Endodermal cell (in vitro differentiated cells): Measurements from ENCODE around the gene ASCC1. TPM values are rescaled to one million over a fixed set of nuclear protein-coding genes. Genes with fewer than 3 reads are reported as not detected.
A peak's percentile ranks its signal among the peaks of the same experiment; 100 is the strongest.

ENCODE experiments used
- DNase-seq: peaks from one replicate; pipeline ENCODE4 v3.0.0-alpha.2; 2017
- H3K27ac ChIP-seq: 2 replicates; pipeline ENCODE4 v1.5.1; 2013; ENCODE audit warnings: mild to moderate bottlenecking, low read depth, low read length, moderate library complexity
- H3K27me3 ChIP-seq: 2 replicates; pipeline ENCODE4 v1.6.1; 2013; ENCODE audit warnings: mild to moderate bottlenecking, low read length, moderate library complexity; ENCODE audit not compliant: insufficient read depth, control insufficient read depth, poor library complexity, severe bottlenecking
- H3K36me3 ChIP-seq: 2 replicates; pipeline ENCODE4 v1.7.0; 2013; ENCODE audit warnings: mild to moderate bottlenecking, low read length, moderate library complexity; ENCODE audit not compliant: control insufficient read depth, insufficient read depth
- H3K4me1 ChIP-seq: one replicate; pipeline ENCODE4 v1.7.0; 2013; ENCODE audit warnings: low read length; ENCODE audit not compliant: control insufficient read depth, insufficient read depth
- H3K4me3 ChIP-seq: 2 replicates; pipeline ENCODE4 v1.5.1; 2013; ENCODE audit warnings: mild to moderate bottlenecking, low read length, moderate library complexity
- H3K9ac ChIP-seq: 2 replicates; pipeline ENCODE4 v1.6.1; 2013; ENCODE audit warnings: mild to moderate bottlenecking, low read length, moderate library complexity; ENCODE audit not compliant: poor library complexity, severe bottlenecking; ENCODE audit errors: extremely low read depth
- H3K9me3 ChIP-seq: 2 replicates; pipeline ENCODE4 v1.6.1; 2013; ENCODE audit warnings: mild to moderate bottlenecking, low read length, moderate library complexity; ENCODE audit not compliant: control insufficient read depth
- H3K27ac Mint-ChIP-seq: 2 replicates; pipeline ENCODE4 v1.8.0; 2020; ENCODE audit warnings: mixed read lengths
- H3K27me3 Mint-ChIP-seq: 2 replicates; pipeline ENCODE4 v1.8.0; 2021; ENCODE audit warnings: mild to moderate bottlenecking, mixed read lengths; ENCODE audit not compliant: insufficient read depth
- H3K36me3 Mint-ChIP-seq: 2 replicates; pipeline ENCODE4 v1.8.0; 2020; ENCODE audit warnings: low read depth, mixed read lengths
- H3K4me1 Mint-ChIP-seq: 2 replicates; pipeline ENCODE4 v1.8.0; 2020; ENCODE audit warnings: mixed read lengths
- H3K4me3 Mint-ChIP-seq: 2 replicates; pipeline ENCODE4 v1.8.0; 2020; ENCODE audit warnings: mild to moderate bottlenecking, moderate library complexity, mixed read lengths
- H3K9me3 Mint-ChIP-seq: 2 replicates; pipeline ENCODE4 v1.8.0; 2020; ENCODE audit warnings: mild to moderate bottlenecking, mixed read lengths
- CTCF ChIP-seq: fragments of 200-600 bp; sonication (generic); conservative IDR thresholded peaks from 2 replicates; pipeline ENCODE4 v1.5.0; 2021; ENCODE audit warnings: antibody characterized with exemption, mild to moderate bottlenecking
- WGBS, 2 experiments: methylation state at CpG; one replicate each; pipeline versions ENCODE4 v1.1.5 to v1.1.7; 2013; ENCODE audit warnings: missing lambda C conversion rate in 2 of 2, mixed read lengths in 1 of 2; ENCODE audit not compliant: insufficient coverage in 1 of 2, insufficient read length in 1 of 2; 5-methylcytosine and 5-hydroxymethylcytosine counted together
- long read RNA-seq, 4 experiments: library from polyadenylated mRNA in 2 of 4; library from RNA in 1 of 4; library from capped mRNA in 1 of 4; stranded (forward) in 3 of 4; unstranded in 1 of 4; transcript quantifications; one replicate each; pipeline ENCODE4 v2.0.0, GENCODE V29; 2020 to 2021; ENCODE audit warnings: inconsistent platforms in 1 of 4
- polyA plus RNA-seq, 2 experiments: library from polyadenylated mRNA; stranded (reverse); fragments of 50-300 nt; gene quantifications; one replicate each; pipeline ENCODE4 v1.2.3, GENCODE V29; 2013
- total RNA-seq, 2 donors: library from RNA; stranded (reverse); fragmentation: NEBNext Ultra II Directional in 1 of 2; extraction: Animal tissue kit (Norgen Biotek cat#: 25700) in 1 of 2; gene quantifications; 2 replicates in 1 of 2; 3 replicates in 1 of 2; pipeline ENCODE4 v1.2.1, GENCODE V29; 2021

Gene ASCC1
- 10 to 100 TPM; 29.2 to 34.0 TPM for total RNA-seq
- polyA plus RNA-seq (2013, experiment 1 of 2): 38.9 TPM
- polyA plus RNA-seq (2013, experiment 2 of 2): 35.4 TPM
- long read RNA-seq, experiment 1, partial matches to known transcripts: 3 of 12 reads
- long read RNA-seq, experiment 1, other reads (novel, unspliced or antisense): 5 of 12 reads
- long read RNA-seq, experiment 2, transcript ASCC1-202 (10 exons, 2,002 nt): major isoform, 8 of 22 reads
- long read RNA-seq, experiment 2, partial matches to known transcripts: 0 of 22 reads
- long read RNA-seq, experiment 2, other reads (novel, unspliced or antisense): 14 of 22 reads
- long read RNA-seq, experiment 3, transcript ASCC1-202 (10 exons, 2,002 nt): major isoform, 68 of 115 reads
- long read RNA-seq, experiment 3, partial matches to known transcripts: 0 of 115 reads
- long read RNA-seq, experiment 3, other reads (novel, unspliced or antisense): 47 of 115 reads
- long read RNA-seq, experiment 4, transcript ASCC1-202 (10 exons, 2,002 nt): major isoform, 16 of 40 reads
- long read RNA-seq, experiment 4, partial matches to known transcripts: 4 of 40 reads
- long read RNA-seq, experiment 4, other reads (novel, unspliced or antisense): 20 of 40 reads

GRCh38 chr10:72215611-72216549 is at the start of gene ASCC1, which contains the start of gene ANAPC16:
ASCC1 (minus strand) TSS chr10:72216276; CDS start chr10:72213298, 2,978 bp downstream.
ANAPC16 (plus strand) TSS chr10:72216012; CDS start chr10:72223915, 7,903 bp downstream.
- H3K27me3 ChIP-seq: no peaks in the 10 kb centered on the region
- TF ChIP-seq CTCF: no peak
- H3K36me3 Mint-ChIP-seq: peaks cover 19% of the 10 kb centered on the region
- H3K4me3 ChIP-seq: peak within 1 kb of the TSS; percentile 93
- peak within 1 kb of the TSS; percentile 99 for H3K27ac Mint-ChIP-seq
- H3K9me3 ChIP-seq: no peaks in the 10 kb centered on the region
- H3K4me3 Mint-ChIP-seq: peak within 1 kb of the TSS; percentile 83
- peaks cover 11% of the 10 kb centered on the region for H3K36me3 ChIP-seq
- WGBS, 2 experiments: 3 to 8% methylated on average over 31 to 56 of the region's 64 CpGs
- DNase-seq: peak; percentile 98
- peaks cover 13% of the 10 kb centered on the region for H3K4me1 Mint-ChIP-seq
- peak within 1 kb of the TSS; percentile 96 for H3K9ac ChIP-seq
- H3K27ac ChIP-seq: peak within 1 kb of the TSS; percentile 96
- no peaks in the 10 kb centered on the region for H3K4me1 ChIP-seq
- no peaks in the 10 kb centered on the region for H3K27me3 Mint-ChIP-seq
- no peaks in the 10 kb centered on the region for H3K9me3 Mint-ChIP-seq

GRCh38 chr10:72265508-72265907 is 49.4 kb upstream of the ASCC1 start:
- Histone ChIP-seq H3K9me3 (no peaks in the 10 kb centered on the region), H3K9ac (no peak overlapping the region), H3K4me1 (peaks cover 3% of the 10 kb centered on the region), H3K36me3 (no peaks in the 10 kb centered on the region), H3K27ac (no peak overlapping the region), H3K4me3 (no peak overlapping the region), H3K27me3 (no peaks in the 10 kb centered on the region)
- Mint-ChIP-seq H3K27me3 (peaks cover 3% of the 10 kb centered on the region), H3K4me1 (peaks cover 31% of the 10 kb centered on the region), H3K4me3 (no peak overlapping the region), H3K27ac (peak overlapping the region; percentile 58), H3K9me3 (no peaks in the 10 kb centered on the region), H3K36me3 (no peaks in the 10 kb centered on the region)
- no peak for TF ChIP-seq CTCF
- DNase-seq: no peak
- 82 to 92% methylated on average over 4 to 6 of the region's 6 CpGs for WGBS, 2 experiments

- Mint-ChIP-seq H3K36me3 (no peaks in the 10 kb centered on the region), H3K27ac (no peak overlapping the region), H3K27me3 (no peaks in the 10 kb centered on the region), H3K4me1 (peaks cover 41% of the 10 kb centered on the region), H3K9me3 (no peaks in the 10 kb centered on the region), H3K4me3 (no peak overlapping the region)
- Histone ChIP-seq H3K9me3 (no peaks in the 10 kb centered on the region), H3K27me3 (no peaks in the 10 kb centered on the region), H3K4me1 (peaks cover 13% of the 10 kb centered on the region), H3K9ac (no peak overlapping the region), H3K36me3 (no peaks in the 10 kb centered on the region), H3K27ac (no peak overlapping the region), H3K4me3 (no peak overlapping the region)
- no peak for TF ChIP-seq CTCF
- WGBS, 2 experiments: 97% methylated on average over 1 of the region's 1 CpG; no CpG with 5 or more reads in 1 of the 2 experiments
- no peak for DNase-seq
These were observed 48.5 kb upstream of the ASCC1 start for GRCh38 chr10:72264536-72264935.
